ENCODE results near the gene BAIAP2L2. TPM values are rescaled to one million over a fixed set of nuclear protein-coding genes. Genes with fewer than 3 reads are reported as not detected.

BAIAP2L2 gene
- total RNA-seq, 1 donor from 2014 or later = 6.5 TPM

- Mint-ChIP-seq H3K27me3 (no peaks in the 10 kb centered on the region), H3K27ac (no peak overlapping the region), H3K4me1 (ENCODE audit: low read depth) (no peaks in the 10 kb centered on the region), H3K9me3 (ENCODE audit: low read depth) (no peaks in the 10 kb centered on the region), H3K36me3 (ENCODE audit: insufficient read depth) (peaks cover 3% of the 10 kb centered on the region), H3K4me3 (ENCODE audit: low read depth) (no peak overlapping the region)
- no peak for TF ChIP-seq CTCF (IDR thresholded peaks at IDR 0.05; ENCODE audit: unreplicated experiment)
- no peak for DNase-seq (ENCODE audit: low spot score, unreplicated experiment)
Measured at GRCh38 chr22:38127869-38128268, 17.4 kb upstream of the BAIAP2L2 start.

GRCh38 chr22:38126928-38127668 is 16.6 kb upstream of the BAIAP2L2 start:
- Mint-ChIP-seq H3K4me3 (ENCODE audit: low read depth) (no peak overlapping the region), H3K9me3 (ENCODE audit: low read depth) (no peaks in the 10 kb centered on the region), H3K27ac (no peak overlapping the region), H3K4me1 (ENCODE audit: low read depth) (no peaks in the 10 kb centered on the region), H3K27me3 (no peaks in the 10 kb centered on the region), H3K36me3 (ENCODE audit: insufficient read depth) (peaks cover 3% of the 10 kb centered on the region)
- no peak for TF ChIP-seq CTCF (IDR thresholded peaks at IDR 0.05; ENCODE audit: unreplicated experiment)
- no peak for DNase-seq (ENCODE audit: low spot score, unreplicated experiment)

- H3K36me3 Mint-ChIP-seq (ENCODE audit: insufficient read depth) = peaks cover 3% of the 10 kb centered on the region
- no peaks in the 10 kb centered on the region for H3K9me3 Mint-ChIP-seq (ENCODE audit: low read depth)
- no peak overlapping the region for H3K4me3 Mint-ChIP-seq (ENCODE audit: low read depth)
- H3K27ac Mint-ChIP-seq = no peak overlapping the region
- no peak for TF ChIP-seq CTCF (IDR thresholded peaks at IDR 0.05; ENCODE audit: unreplicated experiment)
- no peaks in the 10 kb centered on the region for H3K4me1 Mint-ChIP-seq (ENCODE audit: low read depth)
- DNase-seq (ENCODE audit: low spot score, unreplicated experiment) = no peak
- H3K27me3 Mint-ChIP-seq = no peaks in the 10 kb centered on the region
Measured at GRCh38 chr22:38125751-38126201, 15.3 kb upstream of the BAIAP2L2 start.

GRCh38 chr22:38125038-38125610 is 14.6 kb upstream of the BAIAP2L2 start:
- no peak overlapping the region for H3K27ac Mint-ChIP-seq
- H3K27me3 Mint-ChIP-seq = no peaks in the 10 kb centered on the region
- peaks cover 3% of the 10 kb centered on the region for H3K36me3 Mint-ChIP-seq (ENCODE audit: insufficient read depth)
- no peak for TF ChIP-seq CTCF (IDR thresholded peaks at IDR 0.05; ENCODE audit: unreplicated experiment)
- H3K9me3 Mint-ChIP-seq (ENCODE audit: low read depth) = no peaks in the 10 kb centered on the region
- H3K4me1 Mint-ChIP-seq (ENCODE audit: low read depth) = no peaks in the 10 kb centered on the region
- no peak overlapping the region for H3K4me3 Mint-ChIP-seq (ENCODE audit: low read depth)
- DNase-seq (ENCODE audit: low spot score, unreplicated experiment) = no peak

- Mint-ChIP-seq H3K27me3 (no peaks in the 10 kb centered on the region), H3K27ac (no peak overlapping the region), H3K9me3 (ENCODE audit: low read depth) (no peaks in the 10 kb centered on the region), H3K4me1 (ENCODE audit: low read depth) (no peaks in the 10 kb centered on the region), H3K36me3 (ENCODE audit: insufficient read depth) (peaks cover 3% of the 10 kb centered on the region), H3K4me3 (ENCODE audit: low read depth) (no peak overlapping the region)
- peak; percentile 14 for TF ChIP-seq CTCF (IDR thresholded peaks at IDR 0.05; ENCODE audit: unreplicated experiment)
- DNase-seq (ENCODE audit: low spot score, unreplicated experiment) = no peak
Measured at GRCh38 chr22:38124236-38124974, 13.9 kb upstream of the BAIAP2L2 start.
